NOMO-1 (cell line): ENCODE measurements around the gene NAIP.
"Not testable (repeated sequence)": the region's sequence is repeated elsewhere in the genome, so short reads cannot be mapped to it uniquely, and the experiment has no call there.

Experiments
- DNase-seq, 2 experiments: peaks; one replicate each; lab custom pipeline; 2025; ENCODE audit not compliant: unreplicated experiment in 2 of 2; lab: John Stamatoyannopoulos, UW

NAIP gene

GRCh38 chr5:70931709-70932368 is 93.3 kb downstream of the NAIP start:
- DNase-seq = not testable (repeated sequence)

DNA sequence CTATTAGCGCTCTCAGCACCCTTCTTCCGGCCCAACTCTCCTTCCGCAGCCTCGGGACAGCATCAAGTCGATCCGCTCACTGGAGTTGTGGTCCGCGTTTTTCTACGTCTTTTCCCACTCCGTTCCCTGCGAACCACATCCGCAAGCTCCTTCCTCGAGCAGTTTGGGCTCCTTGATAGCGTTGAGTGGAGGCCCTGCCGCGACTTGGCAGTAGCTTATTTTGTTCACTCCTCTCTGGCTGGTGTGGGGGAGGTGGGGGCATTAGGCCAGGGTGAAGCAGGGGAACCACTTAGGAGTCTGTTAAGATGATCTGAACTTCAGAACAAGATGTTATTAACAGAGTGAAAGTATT is 100.0 kb downstream of the NAIP start:
- DNase-seq = not testable (repeated sequence)
